H1 (cell line): Measurements from ENCODE around the gene POLDIP2. TPM values are rescaled to one million over a fixed set of nuclear protein-coding genes. Genes with fewer than 3 reads are reported as not detected.

Source experiments
- CTCF ChIA-PET: fragments of 300-600 bp; sonication (Branson Sonifier 250); formaldehyde crosslinking; loops from one replicate; lab custom pipeline; 2021; ENCODE audit not compliant: partially characterized antibody; lab: Charles Lee
- POLR2A ChIA-PET: fragments of 300-600 bp; sonication (Branson Sonifier 250); formaldehyde crosslinking; loops from one replicate; lab custom pipeline; 2021; ENCODE audit warnings: inconsistent platforms; ENCODE audit not compliant: partially characterized antibody; lab: Charles Lee
- DNase-seq, 2 experiments: peaks; one replicate each; pipeline versions ENCODE4 v3.0.0 to v3.0.0-alpha.2; 2010 to 2022; ENCODE audit warnings: low spot score in 2 of 2, low read depth in 1 of 2, mixed read lengths in 1 of 2
- FAIRE-seq: peaks from 2 replicates; lab custom pipeline; 2011; peaks lifted over from hg19 to GRCh38; lab: Jason Lieb, UNC
- H2AFZ ChIP-seq: 2 replicates; pipeline ENCODE4 v1.8.1; 2012; ENCODE audit warnings: low read length, inconsistent platforms
- H2AK5ac ChIP-seq: 2 replicates; pipeline ENCODE4 v1.6.1; 2013; ENCODE audit warnings: low read depth, low read length
- H2BK120ac ChIP-seq: replicated peaks from 2 replicates; pipeline ENCODE3; 2013; ENCODE audit warnings: low read depth, low read length, inconsistent platforms
- H2BK12ac ChIP-seq: 2 replicates; pipeline ENCODE4 v1.6.1; 2013; ENCODE audit warnings: low read depth, low read length
- H2BK15ac ChIP-seq: 2 replicates; pipeline ENCODE4 v1.6.1; 2013; ENCODE audit warnings: low read length
- H2BK20ac ChIP-seq: 2 replicates; pipeline ENCODE4 v1.6.1; 2013; ENCODE audit warnings: low read length
- H2BK5ac ChIP-seq: 2 replicates; pipeline ENCODE4 v1.6.1; 2013; ENCODE audit warnings: low read depth, low read length
- H3K14ac ChIP-seq: 2 replicates; pipeline ENCODE4 v1.6.1; 2013; ENCODE audit warnings: inconsistent platforms; ENCODE audit not compliant: insufficient read length
- H3K18ac ChIP-seq: 2 replicates; pipeline ENCODE4 v1.6.1; 2013; ENCODE audit warnings: low read length; ENCODE audit errors: extremely low read depth
- H3K23ac ChIP-seq: 2 replicates; pipeline ENCODE4 v1.6.1; 2013; ENCODE audit warnings: inconsistent platforms; ENCODE audit not compliant: insufficient read length
- H3K23me2 ChIP-seq: 2 replicates; pipeline ENCODE4 v1.6.1; 2013; ENCODE audit warnings: low read depth, low read length
- H3K27ac ChIP-seq: 2 replicates; pipeline ENCODE4 v1.6.1; 2011; ENCODE audit warnings: low read depth, low read length, inconsistent platforms
- H3K27me3 ChIP-seq, 4 experiments: replicated peaks in 1 of 4; 1 replicate in 1 of 4; 2 replicates in 3 of 4; pipeline versions ENCODE4 v1.6.1 to v1.8.1; 2011 to 2013; ENCODE audit warnings: low read length in 3 of 4, mild to moderate bottlenecking in 3 of 4, inconsistent platforms in 2 of 4, mixed read lengths in 2 of 4, moderate library complexity in 1 of 4; ENCODE audit not compliant: control insufficient read depth in 3 of 4, insufficient read depth in 3 of 4; ENCODE audit errors: extremely low read depth in 1 of 4
- H3K36me3 ChIP-seq, 4 experiments: 2 replicates each; pipeline versions ENCODE4 v1.6.1 to v1.8.1; 2011 to 2013; ENCODE audit warnings: mild to moderate bottlenecking in 4 of 4, low read length in 3 of 4, moderate library complexity in 2 of 4, control low read depth in 1 of 4, inconsistent platforms in 1 of 4; ENCODE audit not compliant: insufficient read depth in 4 of 4, control insufficient read depth in 2 of 4
- H3K4ac ChIP-seq: replicated peaks from 2 replicates; pipeline ENCODE3; 2013; ENCODE audit warnings: low read length, low read depth, mixed read lengths, inconsistent platforms; ENCODE audit not compliant: insufficient read length
- H3K4me1 ChIP-seq, 4 experiments: replicated peaks in 1 of 4; 1 replicate in 1 of 4; 2 replicates in 3 of 4; pipeline versions ENCODE4 v1.6.1 to v1.8.1; 2011 to 2013; ENCODE audit warnings: low read length in 3 of 4, inconsistent platforms in 2 of 4, mixed read lengths in 1 of 4; ENCODE audit not compliant: insufficient read depth in 4 of 4, control insufficient read depth in 3 of 4
- H3K4me2 ChIP-seq, 2 experiments: 2 replicates each; pipeline versions ENCODE4 v1.6.1 to v1.8.1; 2011 to 2013; ENCODE audit warnings: low read depth in 2 of 2, low read length in 2 of 2, control low read depth in 1 of 2, inconsistent platforms in 1 of 2, mild to moderate bottlenecking in 1 of 2; ENCODE audit not compliant: insufficient read depth in 1 of 2
- H3K4me3 ChIP-seq, 4 experiments: fragments of 200-600, 300-600 bp in 1 of 4; sonication (generic), shearing (Covaris generic), sonication (Bioruptor Twin) in 1 of 4; 2 replicates each; pipeline versions ENCODE4 v1.5.1 to v1.8.1; 2011 to 2016; ENCODE audit warnings: low read length in 4 of 4, low read depth in 3 of 4, control low read depth in 2 of 4, inconsistent platforms in 2 of 4, mild to moderate bottlenecking in 2 of 4, mixed read lengths in 1 of 4, moderate library complexity in 1 of 4; ENCODE audit not compliant: insufficient read depth in 2 of 4; ENCODE audit errors: extremely low read depth in 1 of 4
- H3K56ac ChIP-seq: replicated peaks from 2 replicates; pipeline ENCODE3; 2013; ENCODE audit warnings: low read depth, mild to moderate bottlenecking, mixed read lengths, low read length, inconsistent platforms; ENCODE audit not compliant: insufficient read length
- H3K79me1 ChIP-seq: 2 replicates; pipeline ENCODE4 v1.6.1; 2013; ENCODE audit warnings: low read depth, low read length, control low read depth
- H3K79me2 ChIP-seq, 2 experiments: 2 replicates each; pipeline versions ENCODE4 v1.6.1 to v1.8.1; 2012 to 2013; ENCODE audit warnings: low read length in 2 of 2, mild to moderate bottlenecking in 2 of 2, inconsistent platforms in 1 of 2; ENCODE audit not compliant: insufficient read depth in 2 of 2, control insufficient read depth in 1 of 2
- H3K9ac ChIP-seq, 4 experiments: replicated peaks in 1 of 4; 1 replicate in 1 of 4; 2 replicates in 3 of 4; pipeline versions ENCODE4 v1.6.1 to v1.8.1; 2011 to 2013; ENCODE audit warnings: low read depth in 3 of 4, low read length in 3 of 4, control low read depth in 2 of 4, mild to moderate bottlenecking in 2 of 4, moderate library complexity in 2 of 4, inconsistent platforms in 1 of 4; ENCODE audit errors: extremely low read depth in 1 of 4
- H3K9me3 ChIP-seq, 2 experiments: 2 replicates each; pipeline versions ENCODE4 v1.6.1 to v1.8.1; 2012 to 2013; ENCODE audit warnings: mild to moderate bottlenecking in 2 of 2, moderate library complexity in 2 of 2, control low read depth in 1 of 2, inconsistent platforms in 1 of 2, low read depth in 1 of 2, low read length in 1 of 2, mixed read lengths in 1 of 2; ENCODE audit not compliant: insufficient read depth in 2 of 2
- H4K20me1 ChIP-seq, 2 experiments: replicated peaks in 1 of 2; 2 replicates each; pipeline versions ENCODE3 to v1.8.1; 2011 to 2013; ENCODE audit warnings: inconsistent platforms in 2 of 2, low read length in 2 of 2, mild to moderate bottlenecking in 1 of 2; ENCODE audit not compliant: insufficient read depth in 2 of 2, control insufficient read depth in 1 of 2
- H4K5ac ChIP-seq: 2 replicates; pipeline ENCODE4 v1.6.1; 2013; ENCODE audit warnings: low read length, low read depth, mixed read lengths, inconsistent platforms; ENCODE audit not compliant: insufficient read length
- H4K8ac ChIP-seq: 2 replicates; pipeline ENCODE4 v1.8.0; 2013; ENCODE audit warnings: mild to moderate bottlenecking, moderate library complexity, low read length, inconsistent platforms; ENCODE audit not compliant: insufficient read depth; ENCODE audit errors: extremely low read depth
- H4K91ac ChIP-seq: replicated peaks from 2 replicates; pipeline ENCODE3; 2013; ENCODE audit warnings: low read length, mixed read lengths, inconsistent platforms; ENCODE audit not compliant: insufficient read length
- ATF2 ChIP-seq: IDR thresholded peaks from 2 replicates; pipeline ENCODE4 v1.6.1; 2012; ENCODE audit warnings: low read length, inconsistent platforms
- BCL11A ChIP-seq, 2 experiments: IDR thresholded peaks; one replicate each; pipeline ENCODE4 v1.6.1; 2011; ENCODE audit warnings: low read depth in 2 of 2, low read length in 2 of 2, mild to moderate bottlenecking in 2 of 2
- BRCA1 ChIP-seq: IDR thresholded peaks from 2 replicates; pipeline ENCODE4 v1.6.1; 2012; ENCODE audit warnings: low read depth, low read length, improper control_type of control experiment
- CTCF ChIP-seq, 3 experiments: IDR thresholded peaks; 1 replicate in 2 of 3; 2 replicates in 1 of 3; pipeline versions ENCODE4 v1.5.1 to v1.6.1; 2011; ENCODE audit warnings: low read length in 3 of 3, mild to moderate bottlenecking in 3 of 3, inconsistent platforms in 2 of 3, low read depth in 1 of 3, moderate library complexity in 1 of 3; ENCODE audit not compliant: insufficient read depth in 1 of 3; ENCODE audit errors: control extremely low read depth in 1 of 3
- GTF2F1 ChIP-seq: IDR thresholded peaks from 2 replicates; pipeline ENCODE4 v1.6.1; 2012; ENCODE audit warnings: low read depth, low read length, improper control_type of control experiment, borderline replicate concordance
- MAFK ChIP-seq: IDR thresholded peaks from 2 replicates; pipeline ENCODE4 v1.6.1; 2012; ENCODE audit warnings: low read depth, mild to moderate bottlenecking, improper control_type of control experiment, low read length
- YY1 ChIP-seq: IDR thresholded peaks from 2 replicates; pipeline ENCODE4 v1.6.1; 2011; ENCODE audit warnings: low read depth, mild to moderate bottlenecking, low read length
- ZNF274 ChIP-seq: IDR thresholded peaks from 2 replicates; pipeline ENCODE4 v1.7.0; 2012; ENCODE audit warnings: low read length, borderline replicate concordance; ENCODE audit errors: extremely low read depth
- WGBS, 2 experiments: shearing (Covaris generic) in 1 of 2; methylation state at CpG; one replicate each; pipeline versions ENCODE4 v1.1.6 to v1.1.7; 2013 to 2015; ENCODE audit warnings: low lambda C conversion rate in 2 of 2, mixed read lengths in 2 of 2, inconsistent platforms in 1 of 2, low coverage in 1 of 2, missing lambda C conversion rate in 1 of 2; ENCODE audit not compliant: insufficient replicate concordance in 2 of 2, insufficient coverage in 1 of 2, insufficient read length in 1 of 2; ENCODE audit errors: extremely low coverage in 1 of 2, missing lambda C conversion rate in 1 of 2; 5-methylcytosine and 5-hydroxymethylcytosine counted together
- polyA plus RNA-seq, 7 experiments: library from polyadenylated mRNA; depleted of rRNA in 3 of 7; stranded (reverse) in 5 of 7; unstranded in 2 of 7; fragments of >200 nt in 5 of 7; fragments of 200-250 nt in 2 of 7; gene quantifications; 1 replicate in 5 of 7; 2 replicates in 1 of 7; 4 replicates in 1 of 7; pipeline versions ENCODE4 v1.2.1 to v1.2.3, GENCODE V29; 2011 to 2013; ENCODE audit warnings: missing spikeins in 2 of 7, mixed read lengths in 2 of 7
- total RNA-seq: library from RNA; stranded (reverse); fragmentation: NEBNext Ultra II Directional; extraction: Animal tissue kit (Norgen Biotek cat#: 25700); gene quantifications from 2 replicates; pipeline ENCODE4 v1.2.1, GENCODE V29; 2021
- TF ChIP-seq, protein P1 (sequence below): IDR thresholded peaks from 2 replicates; pipeline ENCODE4 v1.6.1; 2011; ENCODE audit warnings: low read depth, mild to moderate bottlenecking, low read length; ENCODE audit not compliant: insufficient read depth

Gene POLDIP2
- total and polyA plus RNA-seq, 2 of the 8 experiments (the other 6 are each of a cell fraction or from before 2014, with no cell fraction given) = 74.0 to 76.1 TPM

GRCh38 chr17:28390141-28390540 is 32.8 kb upstream of the POLDIP2 start:
- Histone ChIP-seq H3K56ac (no peak overlapping the region), H3K23me2 (no peaks in the 10 kb centered on the region; the same call in 1 of the 2 replicates), H3K23ac (no peak overlapping the region), H4K20me1 (no peaks in the 10 kb centered on the region), H2BK12ac (no peak overlapping the region), H2AK5ac (no peak overlapping the region), H4K91ac (no peak overlapping the region), H3K4me3 (no peak overlapping the region), H3K9me3 (no peaks in the 10 kb centered on the region), H3K4me2 (no peak overlapping the region), H3K79me2 (no peaks in the 10 kb centered on the region), H2BK5ac (no peak overlapping the region), H3K79me1 (no peaks in the 10 kb centered on the region), H2AFZ (no peak overlapping the region), H3K4ac (no peak overlapping the region), H3K4me1 (no peaks in the 10 kb centered on the region; a peak in 2 of 7 replicates), H2BK15ac (no peak overlapping the region), H3K14ac (no peak overlapping the region), H2BK120ac (no peak overlapping the region), H4K5ac (no peak overlapping the region), H3K9ac (no peak overlapping the region), H3K18ac (no peak overlapping the region), H3K36me3 (0 out of 8 replicates have a peak, but pooled peaks cover 0 to 3% (median 0%) of the 10 kb centered on the region in 4 experiments), H2BK20ac (no peak overlapping the region), H3K27ac (no peak overlapping the region), H4K8ac (no peak overlapping the region), H3K27me3 (peaks cover 4 to 11% (median 8%) of the 10 kb centered on the region in 4 experiments)
- DNase-seq (no peak), FAIRE-seq (no peak)
- ChIA-PET POLR2A (interaction anchor here (0.6 to 12.7 kb wide), 2 partner anchors 12 to 87 kb away, joined by 3 to 135 read pairs; partner anchors contain the start of gene SLC46A1), CTCF (interaction anchor here (1.6 to 14.7 kb wide), 3 partner anchors 8 to 27 kb away, joined by 3 to 142 read pairs (median 9); no protein-coding TSS in a partner anchor)
- WGBS, 2 experiments = 92% methylated on average over 1 of the region's 1 CpG; no CpG with 5 or more reads in 1 of the 2 experiments
- TF ChIP-seq MAFK (no peak), ATF2 (no peak), ZNF274 (no peak), BRCA1 (no peak), CTCF (IDR thresholded peaks at IDR 0.05; ENCODE audit: control extremely low read depth in 1 of 3, insufficient read depth in 1 of 3, low read depth in 1 of 3, low read length in 3 of 3) (no peak), YY1 (no peak), GTF2F1 (no peak), BCL11A (IDR thresholded peaks at IDR 0.05; ENCODE audit: low read depth in 2 of 2, low read length in 2 of 2) (no peak)
- TF ChIP-seq, protein P1, sequence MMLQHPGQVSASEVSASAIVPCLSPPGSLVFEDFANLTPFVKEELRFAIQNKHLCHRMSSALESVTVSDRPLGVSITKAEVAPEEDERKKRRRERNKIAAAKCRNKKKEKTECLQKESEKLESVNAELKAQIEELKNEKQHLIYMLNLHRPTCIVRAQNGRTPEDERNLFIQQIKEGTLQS = no peak
